HG03025 (cell line): ENCODE data around the gene PDF.

Experiments used
- ATAC-seq: cut with Tn5 transposase; IDR thresholded peaks from one replicate; pipeline ENCODE4 v1.9.1; 2021; ENCODE audit warnings: mild to moderate bottlenecking, moderate library complexity; ENCODE audit not compliant: unreplicated experiment, low FRiP score

PDF gene

DNA sequence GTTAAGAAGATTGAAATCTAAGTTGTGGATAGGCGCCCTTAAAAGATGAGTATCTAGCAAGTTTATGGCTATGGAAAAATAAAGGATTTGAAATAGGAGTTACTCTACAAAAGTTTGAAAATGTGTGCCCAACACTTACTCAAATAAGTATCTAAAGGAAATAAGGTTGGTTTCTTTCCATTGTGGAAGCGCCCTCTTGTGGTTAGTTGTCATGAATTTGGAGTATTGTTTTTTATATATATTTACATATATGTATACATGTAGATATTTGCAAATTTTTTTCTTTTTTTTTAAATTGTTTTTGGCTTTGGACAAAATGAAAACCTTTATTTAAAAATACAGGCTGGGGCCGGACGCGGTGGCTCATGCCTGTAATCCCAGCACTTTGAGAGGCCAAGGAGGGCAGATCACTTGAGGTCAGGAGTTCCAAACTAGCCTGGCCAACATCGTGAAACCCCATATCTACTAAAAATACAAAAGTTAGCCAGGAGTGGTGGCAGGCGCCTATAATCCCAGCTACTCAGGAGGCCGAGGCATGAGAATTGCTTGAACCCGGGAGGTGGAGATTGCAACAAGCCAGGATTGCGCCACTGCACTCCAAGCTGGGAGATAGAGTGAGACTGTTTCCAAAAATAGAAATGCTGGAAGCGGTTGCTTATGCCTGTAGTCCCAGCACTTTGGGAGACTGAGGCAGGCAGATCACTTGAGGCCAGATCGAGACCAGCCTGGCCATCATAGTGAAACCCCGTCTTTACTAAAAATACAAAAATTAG, 43.3 kb downstream of the PDF start:
- ATAC-seq, result no peak

- ATAC-seq, result no peak
These were observed 45.1 kb downstream of the PDF start for GRCh38 chr16:69285240-69285639.

DNA sequence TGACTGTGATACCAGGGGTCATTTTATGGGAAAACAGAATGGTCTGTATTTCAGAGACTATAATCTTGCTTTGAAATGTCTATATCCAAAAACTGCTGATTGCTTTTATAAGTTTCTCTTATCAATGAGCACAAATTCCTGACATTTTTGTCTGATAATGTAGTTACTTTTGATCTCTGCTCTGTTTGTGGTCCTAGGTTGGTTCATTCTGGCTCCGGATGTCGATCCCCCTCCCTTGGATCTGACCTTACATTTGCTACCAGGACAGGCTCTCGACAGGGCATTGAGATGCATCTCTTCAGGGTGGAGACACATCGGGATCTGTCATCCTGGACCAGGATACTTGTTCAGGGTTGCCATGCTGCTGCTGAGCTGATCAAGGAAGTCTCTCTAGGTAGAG, 46.5 kb downstream of the PDF start:
- no peak for ATAC-seq

GRCh38 chr16:69277413-69277812, 53.0 kb downstream of the PDF start:
- ATAC-seq, result no peak
